GM21576 (cell line): Measurements from ENCODE around the gene DLG2.
A peak's percentile ranks its signal among the peaks of the same experiment; 100 is the strongest.

Experiments
- ATAC-seq: cut with Tn5 transposase; IDR thresholded peaks from one replicate; pipeline ENCODE4 v1.9.1; 2021; ENCODE audit warnings: mild to moderate bottlenecking, moderate library complexity; ENCODE audit not compliant: unreplicated experiment

The DLG2 gene

DNA sequence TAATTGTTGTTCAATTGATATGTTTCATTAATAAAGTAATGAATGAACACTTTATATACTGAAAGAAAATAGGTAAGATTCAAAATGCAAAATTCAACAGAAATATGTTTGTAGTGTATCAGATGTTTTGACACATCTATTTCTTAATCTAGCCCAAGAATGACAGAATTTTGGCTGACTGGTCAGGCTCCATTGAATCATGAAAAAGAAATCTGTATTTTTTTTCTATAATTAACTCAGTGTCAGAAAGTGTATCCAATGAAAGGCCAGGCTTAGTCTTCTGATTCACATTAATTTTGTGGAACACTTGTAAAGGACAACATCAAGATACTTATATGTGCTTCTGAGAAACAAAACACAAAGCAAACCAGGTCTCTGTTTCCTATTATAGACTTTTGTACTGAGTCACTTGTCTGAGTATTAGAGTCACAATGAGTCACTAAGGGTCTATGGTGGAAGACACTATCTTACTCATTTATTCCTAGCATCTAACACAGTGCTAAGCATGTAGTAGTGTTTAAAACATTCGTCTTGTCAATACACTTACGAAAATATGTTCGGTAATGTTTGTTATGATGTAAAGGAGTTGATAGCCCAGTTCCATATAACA, 2043.3 kb downstream of the DLG2 start:
- ATAC-seq: peak; percentile 99

DNA sequence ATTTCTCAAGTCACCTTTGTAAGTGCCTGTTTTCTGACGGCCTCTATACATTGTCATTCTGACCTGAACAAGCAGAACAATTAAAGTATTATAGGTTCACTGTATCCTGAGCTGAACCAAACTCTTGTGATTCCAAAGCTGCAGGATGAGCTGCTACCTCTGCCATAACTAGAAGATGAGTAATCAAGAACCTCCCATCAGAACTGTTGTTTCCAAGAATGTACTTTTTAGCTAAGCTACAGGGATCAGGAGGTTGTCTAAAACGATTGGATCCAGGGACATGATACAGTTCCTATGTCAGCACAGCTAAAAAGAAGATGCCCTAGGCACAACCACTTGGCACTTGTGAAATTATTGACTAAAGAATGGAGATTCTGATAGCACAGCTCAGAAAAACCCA, 2052.6 kb downstream of the DLG2 start:
- ATAC-seq: no peak

GRCh38 chr11:83572581-83573496, 2054.3 kb downstream of the DLG2 start:
- no peak for ATAC-seq

DNA sequence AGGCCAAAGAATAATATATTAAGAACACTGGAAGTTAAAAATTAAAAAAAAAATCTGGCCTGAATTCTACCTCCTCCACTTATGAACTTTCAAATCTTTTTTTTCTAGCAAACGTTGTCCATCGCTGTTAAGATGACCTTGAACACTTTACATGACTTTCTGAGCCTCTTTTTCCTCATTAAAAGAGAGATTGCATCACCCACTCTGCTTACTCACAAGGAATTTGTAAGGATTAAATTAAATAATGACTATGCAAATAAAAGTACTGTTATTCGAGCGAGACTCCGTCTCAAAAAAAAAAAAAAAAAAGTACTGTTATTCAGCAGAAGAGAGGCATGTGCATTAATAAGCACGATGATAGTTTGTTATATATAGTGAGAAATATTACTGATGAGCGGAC, 2055.8 kb downstream of the DLG2 start:
- no peak for ATAC-seq

GRCh38 chr11:83569134-83569805, 2057.9 kb downstream of the DLG2 start:
- ATAC-seq: no peak

- no peak for ATAC-seq
Observed at GRCh38 chr11:83568516-83568915, 2058.6 kb downstream of the DLG2 start.

- ATAC-seq: no peak
Observed at GRCh38 chr11:83566950-83567349, 2060.2 kb downstream of the DLG2 start.

- no peak for ATAC-seq
Observed at GRCh38 chr11:83564870-83565269, 2062.3 kb downstream of the DLG2 start.

- ATAC-seq: no peak
Observed at GRCh38 chr11:83558281-83558680, 2068.9 kb downstream of the DLG2 start.

- no peak for ATAC-seq
Observed at GRCh38 chr11:83557653-83558052, 2069.5 kb downstream of the DLG2 start.

DNA sequence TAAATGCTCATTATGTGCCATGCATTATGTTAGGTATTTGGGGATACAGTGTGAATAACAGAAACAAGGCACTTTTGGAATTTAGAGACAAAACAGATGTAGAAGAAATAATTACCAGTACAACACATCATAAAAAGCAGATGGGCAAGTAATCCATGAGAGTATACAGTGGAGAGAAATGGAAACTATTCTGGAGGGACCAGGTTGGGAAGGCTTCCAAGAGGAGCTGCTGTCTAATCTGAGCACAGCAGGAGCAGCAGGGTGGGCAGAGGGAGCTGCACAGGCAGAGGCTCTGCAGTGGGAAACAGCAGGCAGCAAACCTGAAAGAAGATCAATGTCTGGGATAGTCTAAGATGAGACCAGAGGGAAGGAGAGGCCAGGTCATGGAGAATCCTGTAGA, 2072.3 kb downstream of the DLG2 start:
- ATAC-seq: no peak

DNA sequence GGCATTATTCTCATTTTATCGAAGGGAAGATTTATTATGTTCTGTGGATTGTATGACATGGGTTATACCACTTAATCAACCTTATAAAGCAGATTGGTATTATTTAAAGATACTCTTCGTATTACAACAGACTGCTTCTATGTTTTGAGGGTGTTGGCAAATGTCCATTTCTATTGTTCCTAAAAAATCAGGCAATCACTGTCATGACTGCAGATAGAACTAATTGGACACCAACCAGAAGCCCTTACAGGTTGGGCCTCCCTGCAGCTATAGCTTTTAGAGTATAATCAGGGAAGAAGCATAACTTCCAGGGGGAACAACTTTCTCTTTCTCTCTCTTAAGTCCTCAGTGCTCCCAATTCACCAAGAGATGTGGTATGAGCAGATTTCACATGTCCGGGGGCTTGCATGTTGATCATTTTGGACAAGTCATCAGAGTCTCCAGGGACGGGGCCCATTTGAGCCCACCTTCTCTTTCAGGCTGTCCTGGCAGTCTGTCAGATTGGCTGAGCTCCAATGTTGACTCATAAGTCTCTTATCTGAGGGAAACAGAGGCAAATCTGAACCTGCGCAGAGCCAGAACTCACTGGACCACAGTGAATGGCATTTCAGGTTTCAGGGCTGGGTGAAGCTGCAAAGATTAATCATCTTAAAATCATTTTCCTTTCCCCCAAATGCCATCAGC, 2077.0 kb downstream of the DLG2 start:
- ATAC-seq: no peak

GRCh38 chr11:83546368-83546767, 2080.8 kb downstream of the DLG2 start:
- no peak for ATAC-seq

DNA sequence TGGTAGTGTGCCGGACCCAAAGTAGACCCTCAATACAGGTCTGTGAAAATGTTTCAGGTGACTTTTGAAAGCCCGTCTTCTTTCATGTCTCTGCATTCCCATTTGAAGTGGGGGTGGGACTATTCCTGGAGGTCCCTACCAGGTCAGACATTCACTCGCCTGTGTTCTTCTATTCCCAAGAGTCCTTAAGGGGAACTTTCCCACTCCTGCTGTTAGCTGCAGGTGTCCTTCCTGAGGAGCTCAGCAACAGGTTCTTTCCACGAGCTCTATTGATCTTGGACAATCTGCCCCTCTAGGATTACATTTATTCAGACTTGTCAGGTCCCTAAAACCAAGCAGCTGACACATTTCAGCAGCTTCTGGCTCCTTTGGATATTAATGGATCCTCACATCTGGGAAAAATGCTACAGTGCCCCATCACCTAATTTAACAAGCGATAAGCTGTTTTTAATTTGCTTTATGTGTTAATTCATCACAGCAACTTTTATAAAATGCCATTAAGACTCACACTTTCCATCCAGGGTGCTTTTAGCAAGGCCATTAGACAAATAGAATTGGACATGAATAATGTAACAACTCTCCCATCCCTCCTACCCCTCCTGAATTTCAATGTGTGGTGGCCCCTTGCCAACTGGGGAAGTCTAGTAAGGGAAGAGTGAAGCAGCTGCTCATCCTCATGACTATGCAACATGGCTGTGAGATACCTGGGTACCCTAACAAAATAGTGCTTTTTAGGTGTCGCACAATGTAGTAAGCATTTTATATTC, 2081.5 kb downstream of the DLG2 start:
- no peak for ATAC-seq

GRCh38 chr11:83544846-83545245, 2082.3 kb downstream of the DLG2 start:
- no peak for ATAC-seq

DNA sequence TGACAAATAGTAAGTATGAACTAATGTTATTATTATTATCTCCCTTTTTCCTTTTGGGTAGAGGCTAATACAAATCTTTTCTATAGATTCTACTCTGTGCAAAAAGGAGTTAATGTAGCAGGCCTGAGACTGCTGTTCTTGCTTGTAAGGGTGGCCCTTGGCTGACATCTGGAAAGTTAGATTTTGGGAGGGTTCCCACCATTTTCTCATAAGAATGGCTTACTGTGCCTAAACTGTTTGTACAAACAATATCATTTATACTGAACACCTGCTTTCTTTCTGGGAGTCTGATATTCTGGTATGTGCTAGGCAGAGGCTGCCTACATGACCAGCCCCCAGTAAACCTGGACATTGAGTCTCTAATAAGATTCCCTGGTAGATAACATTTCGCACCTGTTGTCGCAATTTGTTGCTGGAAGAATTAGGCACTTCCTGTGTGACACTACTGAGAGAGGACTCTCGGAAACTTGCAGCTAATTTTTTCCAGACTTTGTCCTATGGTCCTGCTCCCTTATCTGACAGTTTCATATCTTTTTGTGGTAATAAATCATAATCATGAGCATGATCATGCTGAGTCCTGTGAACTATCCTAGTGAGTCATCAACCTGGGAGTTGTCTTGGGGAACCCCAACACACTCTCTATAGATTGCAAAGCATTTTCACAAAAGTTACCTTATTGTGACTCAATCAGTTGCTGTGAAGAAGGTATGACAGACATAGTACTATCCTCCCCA, 2083.3 kb downstream of the DLG2 start:
- no peak for ATAC-seq

DNA sequence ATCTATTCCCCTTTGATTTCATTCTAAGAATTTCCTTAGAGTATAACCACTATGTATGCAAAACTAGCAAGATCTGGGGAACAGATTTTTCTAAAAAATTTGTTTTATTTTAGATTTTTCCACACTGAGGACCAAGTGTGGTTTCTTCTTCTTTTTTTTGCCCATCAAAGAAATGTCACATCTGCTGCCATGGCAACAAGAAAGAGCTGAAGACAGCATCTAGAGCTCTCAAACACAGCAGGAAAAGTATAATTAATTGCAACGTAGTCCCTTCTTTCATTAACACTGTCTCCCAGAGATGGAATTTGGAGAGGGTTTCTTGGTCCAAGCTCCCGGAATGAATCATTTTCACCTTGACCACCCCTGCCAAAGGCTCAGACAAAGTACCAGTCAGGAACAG, 2084.3 kb downstream of the DLG2 start:
- ATAC-seq: no peak

- no peak for ATAC-seq
Observed at GRCh38 chr11:83540728-83541127, 2086.4 kb downstream of the DLG2 start.

DNA sequence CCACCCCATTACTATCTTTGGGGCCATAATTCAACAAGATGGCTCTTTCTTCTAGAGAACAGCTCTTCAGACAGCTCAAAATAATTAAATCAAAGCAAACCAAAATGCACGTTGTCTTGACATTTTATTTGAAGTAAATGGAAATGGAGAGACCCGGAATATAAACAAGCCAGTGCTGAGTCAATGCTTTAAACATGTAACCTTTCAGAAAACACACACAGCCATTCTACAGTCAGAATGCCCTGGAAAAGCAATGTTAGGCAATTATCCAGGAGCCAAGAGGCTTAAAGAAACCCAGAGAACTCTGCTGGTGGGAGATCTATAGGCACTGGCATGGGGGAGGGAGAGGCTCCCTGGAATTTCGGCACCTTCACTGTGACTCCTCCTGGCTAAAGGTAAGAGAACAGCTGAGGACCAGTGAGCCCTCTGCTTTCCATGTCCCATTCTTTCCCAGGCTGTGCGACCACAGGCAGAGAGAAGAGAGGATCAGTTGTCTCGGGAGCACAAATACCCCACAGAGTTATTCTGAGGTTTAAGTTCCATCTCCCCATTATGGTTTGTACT, 2086.9 kb downstream of the DLG2 start:
- ATAC-seq: no peak

DNA sequence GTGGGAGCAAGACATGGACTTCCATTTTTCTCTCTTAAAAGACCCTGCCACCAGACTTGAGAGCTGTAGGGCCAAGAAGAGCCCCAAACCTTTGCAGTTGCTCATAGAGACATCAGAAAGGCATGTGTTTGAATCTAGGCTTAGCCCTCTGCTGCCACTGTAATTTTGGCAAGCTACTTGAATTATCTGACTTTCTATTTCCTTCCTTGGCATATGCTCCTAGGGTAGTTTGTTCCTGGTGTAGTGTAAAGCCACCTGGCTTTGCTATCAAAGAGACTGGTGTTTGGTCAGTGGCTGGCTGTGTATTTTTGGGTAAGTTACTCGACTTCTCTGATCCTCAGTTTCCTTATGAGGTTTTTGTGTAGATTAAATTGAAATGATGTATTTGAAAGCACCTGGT, 2088.9 kb downstream of the DLG2 start:
- no peak for ATAC-seq
